GM18858 (cell line): ENCODE measurements around the gene PTOV1.
A peak's percentile ranks its signal among the peaks of the same experiment; 100 is the strongest.

Source experiments
- ATAC-seq: cut with Tn5 transposase; IDR thresholded peaks from one replicate; pipeline ENCODE4 v1.9.1; 2021; ENCODE audit not compliant: unreplicated experiment

PTOV1 gene

GRCh38 chr19:49887665-49888509, 36.9 kb downstream of the PTOV1 start:
- ATAC-seq: no peak

- no peak for ATAC-seq
These were observed 37.5 kb downstream of the PTOV1 start for GRCh38 chr19:49888510-49888824.

GRCh38 chr19:49889038-49889686, 38.2 kb downstream of the PTOV1 start:
- ATAC-seq: no peak

- ATAC-seq: no peak
These were observed 38.9 kb downstream of the PTOV1 start for GRCh38 chr19:49889687-49890348.

DNA sequence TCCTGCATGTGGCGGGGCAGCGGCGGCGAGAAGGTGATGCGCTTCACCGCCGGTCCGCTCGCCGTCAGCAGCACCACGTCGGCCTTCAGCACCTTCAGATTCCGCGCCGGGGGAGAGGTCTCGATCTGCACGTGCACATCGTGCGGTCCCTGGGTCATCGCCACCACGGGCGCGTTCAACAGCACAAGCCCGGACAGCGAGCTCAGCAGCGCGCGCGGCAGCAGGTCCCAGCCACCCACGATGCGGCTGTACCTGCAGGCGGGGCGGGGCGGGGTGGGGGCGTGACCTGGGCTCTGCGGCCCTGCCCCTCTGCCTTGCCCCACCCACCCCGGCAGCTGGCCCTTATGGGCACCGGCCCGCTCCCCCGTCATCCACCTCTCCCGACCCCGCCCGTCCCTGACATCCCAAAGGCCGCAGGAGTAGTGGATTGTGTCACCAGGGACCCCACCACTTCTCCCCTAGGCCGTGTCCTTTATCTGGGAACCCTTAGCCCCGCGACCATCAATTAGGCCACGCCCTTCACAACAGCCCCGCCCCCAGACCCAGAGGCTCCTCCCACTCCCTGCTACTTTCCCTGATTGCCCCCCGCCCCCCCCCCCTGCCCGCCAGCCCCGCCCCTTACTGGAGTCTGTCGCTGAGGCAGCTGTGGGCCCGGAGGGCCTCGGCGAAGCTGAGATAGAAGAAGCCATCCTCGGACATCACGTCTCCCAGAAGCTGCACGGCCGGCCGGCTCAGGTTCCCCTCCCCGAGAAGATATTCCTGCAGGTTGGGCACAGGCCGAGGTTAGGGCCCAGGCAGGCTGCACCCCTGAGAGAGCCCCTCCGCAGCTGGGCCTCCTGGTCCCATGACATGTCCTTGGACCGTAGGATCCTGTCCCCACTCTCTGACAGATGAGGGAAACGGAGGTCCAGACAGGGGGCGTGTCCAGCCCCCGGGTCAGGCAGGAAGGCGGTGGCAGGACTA, 39.7 kb downstream of the PTOV1 start:
- ATAC-seq: no peak

GRCh38 chr19:49891393-49891792, 40.4 kb downstream of the PTOV1 start:
- ATAC-seq: no peak

DNA sequence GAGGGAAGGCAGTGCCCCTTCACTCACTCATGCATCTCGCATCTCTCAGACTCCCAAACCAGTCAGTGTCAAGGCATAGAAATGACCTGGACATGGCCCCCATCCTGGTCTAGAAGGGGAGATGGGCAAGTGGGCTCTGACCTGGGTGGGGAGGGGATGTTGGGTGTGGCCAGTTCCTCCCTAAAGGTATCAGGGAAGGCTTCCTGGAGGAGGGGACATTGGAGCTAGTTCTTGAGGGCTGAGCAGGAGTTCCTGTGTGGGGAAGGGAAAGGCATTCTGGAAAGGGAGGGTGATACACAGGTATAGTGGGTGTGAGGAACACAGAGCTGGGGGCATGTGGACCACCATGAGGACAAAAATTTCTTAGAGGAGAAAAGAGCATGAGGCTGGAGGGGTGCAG, 41.8 kb downstream of the PTOV1 start:
- no peak for ATAC-seq

- no peak for ATAC-seq
These were observed 43.2 kb downstream of the PTOV1 start for GRCh38 chr19:49894011-49894664.

DNA sequence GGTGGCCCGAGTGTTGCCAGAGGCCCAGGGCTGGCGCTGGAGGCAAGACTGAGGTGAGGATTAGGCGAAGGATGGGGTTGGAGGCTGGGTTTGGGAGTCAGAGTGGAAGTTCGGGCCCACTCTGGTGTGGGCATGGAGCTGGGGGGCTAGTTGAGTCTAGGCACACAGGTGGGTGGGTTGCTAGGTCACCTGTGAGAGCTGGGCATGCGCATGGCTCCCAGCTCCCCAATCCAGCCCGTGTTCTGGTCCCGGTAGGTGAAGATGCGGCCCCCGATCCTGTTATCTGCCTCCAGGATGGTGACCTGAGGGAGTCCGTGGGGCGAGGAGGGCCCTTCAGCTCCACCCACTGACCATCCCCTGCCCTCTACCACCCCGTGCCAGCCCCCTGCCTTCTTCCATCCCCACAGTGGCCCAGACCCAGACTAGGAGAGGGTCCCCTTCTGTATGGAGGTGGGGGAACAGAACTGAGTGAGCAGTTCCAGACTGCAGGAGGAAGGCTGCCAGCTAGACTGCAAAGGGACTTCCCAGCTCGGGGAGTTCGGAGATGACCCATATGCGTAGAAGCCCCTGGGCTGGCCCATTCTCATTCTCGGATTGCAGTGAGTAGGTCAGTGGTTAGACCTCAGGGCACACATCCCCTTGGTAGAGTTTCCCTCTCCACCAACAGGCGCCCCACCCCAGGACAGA, 44.1 kb downstream of the PTOV1 start:
- no peak for ATAC-seq

- no peak for ATAC-seq
These were observed 44.8 kb downstream of the PTOV1 start for GRCh38 chr19:49895566-49896297.

DNA sequence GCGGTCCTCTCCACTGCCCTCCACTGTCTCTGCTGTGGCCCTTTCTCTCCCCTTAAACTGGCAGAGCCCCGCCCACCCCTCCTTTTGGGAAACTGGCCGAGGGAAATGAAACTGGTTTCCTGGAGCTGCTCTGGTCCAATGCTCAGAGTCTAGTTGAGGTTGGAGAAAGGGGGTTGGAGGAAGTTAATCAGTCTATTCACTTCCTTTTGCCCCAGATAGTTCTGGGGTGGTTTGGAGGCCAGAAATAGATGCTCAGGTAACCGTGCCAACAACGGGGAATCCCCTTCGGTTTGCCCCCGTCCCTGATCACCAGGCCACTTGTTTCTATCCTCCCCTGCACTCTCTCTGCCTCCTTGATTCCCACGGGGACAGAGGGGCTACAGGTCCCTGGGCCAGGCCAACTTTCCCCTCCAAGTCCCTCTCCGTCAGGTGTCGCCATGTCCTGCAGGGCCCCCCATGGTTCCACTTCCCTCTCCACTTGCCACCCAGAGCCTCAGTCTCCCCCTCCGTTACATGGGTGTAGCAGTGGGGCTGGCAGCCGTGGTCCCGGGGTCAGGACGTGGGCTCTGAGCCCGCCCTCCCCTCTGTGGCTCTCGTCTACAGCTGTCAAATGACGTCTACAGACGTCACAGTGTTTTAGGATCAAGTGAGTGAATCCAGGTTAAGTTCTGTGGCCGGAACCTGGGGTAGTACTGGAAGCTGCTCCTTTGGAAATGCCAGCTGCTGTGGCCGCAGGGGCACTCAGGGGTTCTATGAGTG, 46.1 kb downstream of the PTOV1 start, which contains the start of gene IL4I1:
IL4I1 (minus strand) TSS at position 25 of the 759 bp plus-strand sequence. CDS start 727 bp downstream, outside the sequence.
- ATAC-seq: peak; percentile 36

DNA sequence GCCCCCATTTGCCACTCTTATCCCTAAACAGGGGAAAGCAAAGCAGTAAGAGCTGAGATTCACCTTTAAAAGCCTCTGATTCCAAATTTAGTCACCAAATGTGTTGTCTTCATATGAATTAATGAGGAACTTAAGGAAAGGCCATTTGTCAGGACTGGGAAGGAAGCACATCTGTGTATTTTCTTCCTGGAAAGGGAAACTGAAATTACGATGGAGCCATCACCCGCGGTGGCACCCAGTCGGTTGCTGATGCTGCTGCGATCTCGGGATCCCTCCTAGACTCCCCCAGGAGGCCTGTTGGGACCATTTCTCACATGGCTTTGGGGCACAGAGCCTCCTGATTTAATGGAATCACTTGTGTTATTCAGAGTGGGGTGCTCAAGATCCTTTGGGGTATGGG, 53.2 kb downstream of the PTOV1 start:
- no peak for ATAC-seq

DNA sequence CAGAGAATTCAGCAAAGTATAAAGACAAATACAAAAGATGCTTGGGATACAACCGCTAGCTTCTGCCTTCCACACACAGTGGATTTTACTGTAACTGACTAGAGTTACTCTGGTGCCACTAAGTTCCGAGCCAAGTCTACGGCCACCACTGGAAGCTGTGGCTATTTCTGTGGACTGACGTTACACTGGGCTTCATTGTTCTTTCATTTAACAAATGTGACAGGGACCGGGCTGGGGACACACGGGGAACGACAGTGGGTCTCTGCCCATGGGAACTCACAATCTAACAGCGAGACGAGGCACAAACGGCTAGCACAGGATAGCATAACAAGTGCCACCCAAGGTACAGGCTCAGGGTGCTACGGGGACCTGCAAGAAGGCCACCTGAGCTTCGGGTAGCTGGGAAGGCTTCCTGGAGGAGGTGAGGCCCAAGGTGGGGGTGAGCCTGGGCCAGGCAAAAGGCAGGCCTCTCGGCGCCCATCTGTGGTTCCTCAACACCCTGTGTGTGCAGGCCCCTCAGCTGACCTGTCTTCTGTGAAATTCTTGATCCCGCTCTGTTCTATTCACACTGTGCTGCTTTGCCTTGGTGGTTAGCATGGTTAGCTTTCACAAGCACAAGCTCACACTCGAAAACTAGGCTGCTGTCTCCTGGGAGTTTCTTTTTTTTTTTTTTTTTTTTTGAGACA, 56.1 kb downstream of the PTOV1 start:
- ATAC-seq: no peak

DNA sequence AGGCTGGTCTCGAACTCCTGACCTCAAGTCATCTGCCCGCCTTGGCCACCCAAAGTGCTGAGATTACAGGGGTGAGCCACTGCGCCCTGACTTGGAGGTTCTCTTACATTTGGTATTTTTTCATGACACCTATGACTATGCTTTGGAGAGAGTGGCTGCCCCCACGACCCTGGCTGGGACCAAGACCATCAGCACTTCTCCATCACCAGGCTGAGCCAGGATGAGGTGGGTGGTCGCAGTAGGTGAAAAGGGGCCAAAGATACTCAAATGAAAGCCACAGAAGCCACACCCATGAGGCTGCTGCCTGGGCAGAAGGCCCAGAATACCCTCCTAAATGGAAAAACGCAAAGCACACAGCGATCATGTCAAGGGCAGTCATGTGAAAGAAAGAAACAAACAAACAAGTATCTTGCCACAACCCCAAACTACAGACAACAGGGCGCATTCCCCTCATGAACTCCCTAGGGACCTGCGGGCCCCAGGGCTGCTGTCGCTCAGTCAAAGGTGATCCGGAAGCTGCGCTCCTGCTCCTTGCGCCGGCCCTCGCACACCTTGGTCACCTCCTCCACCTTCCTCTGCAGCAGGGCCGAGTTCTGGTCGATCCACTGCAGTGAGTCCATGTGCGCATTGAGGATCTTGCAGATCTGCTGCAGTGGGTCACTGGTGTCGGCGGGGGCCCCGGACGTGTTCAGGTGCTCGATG, 56.9 kb downstream of the PTOV1 start:
- no peak for ATAC-seq

DNA sequence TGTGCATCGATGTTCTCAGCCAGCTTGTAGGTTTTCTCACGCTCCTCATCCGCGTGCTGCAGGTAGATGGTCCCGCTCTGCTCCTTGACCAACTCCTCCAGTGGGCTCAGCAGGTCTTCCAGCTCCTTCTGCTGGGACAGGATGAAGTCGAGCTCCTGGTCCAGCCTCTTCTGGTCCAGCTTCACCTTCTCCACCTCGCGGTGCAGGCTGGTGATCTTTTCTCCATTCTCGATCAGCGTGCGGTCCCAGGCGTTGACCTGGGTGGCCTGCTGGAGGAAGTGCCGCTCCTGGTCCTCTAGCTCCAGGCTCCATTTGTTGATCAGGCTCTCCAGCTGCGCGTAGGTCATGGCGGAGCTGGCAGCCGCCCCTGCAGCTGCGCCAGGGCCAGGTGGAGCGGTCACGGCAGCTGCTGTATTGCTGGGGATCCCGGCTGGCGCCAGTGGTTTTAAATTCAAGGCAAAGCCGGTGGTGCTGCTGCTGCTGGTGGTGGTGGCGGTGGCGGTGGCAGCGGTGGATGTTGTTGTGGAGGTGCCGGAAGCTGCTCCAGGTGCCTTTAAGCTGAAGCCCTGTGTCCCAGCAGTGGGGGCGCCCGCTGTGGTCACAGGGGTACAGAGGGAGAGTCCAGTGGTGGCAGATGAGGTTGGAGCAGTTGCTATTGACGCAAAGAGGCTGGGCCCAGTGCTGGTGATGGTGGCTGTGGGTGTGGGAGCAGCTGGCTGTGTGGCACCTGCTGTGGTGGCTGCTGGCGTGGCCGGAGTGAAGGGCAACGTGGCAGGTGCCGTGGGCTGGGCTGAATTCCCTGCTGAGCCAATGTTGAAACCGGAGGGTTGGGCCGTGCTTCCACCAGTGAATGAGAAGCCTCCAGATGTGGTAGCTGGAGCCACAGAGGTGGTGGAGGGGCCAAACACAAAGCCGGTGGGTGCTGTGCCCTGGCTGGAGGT, 57.8 kb downstream of the PTOV1 start:
- ATAC-seq: no peak

DNA sequence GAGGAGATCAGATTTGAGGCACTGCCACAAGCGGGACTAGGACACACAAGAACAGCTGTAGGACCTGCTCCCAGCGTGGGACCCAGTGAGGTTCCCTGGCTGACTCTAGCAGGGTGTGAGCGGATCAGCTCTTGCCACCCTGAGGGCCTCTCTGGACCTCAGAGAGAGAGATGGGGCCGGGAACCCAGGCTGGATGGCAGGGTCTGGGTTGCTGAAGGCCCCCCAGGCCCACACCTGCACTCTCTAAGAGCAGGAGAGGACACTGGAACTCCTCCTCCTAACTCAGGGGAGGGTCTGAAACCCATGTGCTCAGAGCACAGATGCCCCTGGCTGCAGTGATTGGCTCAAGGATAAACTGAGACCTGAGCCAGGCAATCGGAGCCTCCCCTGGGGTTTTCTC, 59.2 kb downstream of the PTOV1 start:
- no peak for ATAC-seq
